ENCODE measurements around the gene RTN4R.

- TF ChIP-seq, protein P1, sequence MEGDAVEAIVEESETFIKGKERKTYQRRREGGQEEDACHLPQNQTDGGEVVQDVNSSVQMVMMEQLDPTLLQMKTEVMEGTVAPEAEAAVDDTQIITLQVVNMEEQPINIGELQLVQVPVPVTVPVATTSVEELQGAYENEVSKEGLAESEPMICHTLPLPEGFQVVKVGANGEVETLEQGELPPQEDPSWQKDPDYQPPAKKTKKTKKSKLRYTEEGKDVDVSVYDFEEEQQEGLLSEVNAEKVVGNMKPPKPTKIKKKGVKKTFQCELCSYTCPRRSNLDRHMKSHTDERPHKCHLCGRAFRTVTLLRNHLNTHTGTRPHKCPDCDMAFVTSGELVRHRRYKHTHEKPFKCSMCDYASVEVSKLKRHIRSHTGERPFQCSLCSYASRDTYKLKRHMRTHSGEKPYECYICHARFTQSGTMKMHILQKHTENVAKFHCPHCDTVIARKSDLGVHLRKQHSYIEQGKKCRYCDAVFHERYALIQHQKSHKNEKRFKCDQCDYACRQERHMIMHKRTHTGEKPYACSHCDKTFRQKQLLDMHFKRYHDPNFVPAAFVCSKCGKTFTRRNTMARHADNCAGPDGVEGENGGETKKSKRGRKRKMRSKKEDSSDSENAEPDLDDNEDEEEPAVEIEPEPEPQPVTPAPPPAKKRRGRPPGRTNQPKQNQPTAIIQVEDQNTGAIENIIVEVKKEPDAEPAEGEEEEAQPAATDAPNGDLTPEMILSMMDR (IDR thresholded peaks at IDR 0.05; ENCODE audit: borderline replicate concordance, extremely low read depth, low read length, poor library complexity, severe bottlenecking): no peak
- TF ChIP-seq EZH2 (IDR thresholded peaks at IDR 0.05; ENCODE audit: borderline replicate concordance, low read depth, low read length, severe bottlenecking): no peak
These were observed 37.2 kb downstream of the RTN4R start for GRCh38 chr22:20230777-20231420.

All from DND-41 (cell line).